Activated T-cell treated with anti-CD3 and anti-CD28 coated beads, Interleukin-2, amount 50 U/mL, for 1 hour (primary cell): Measurements from ENCODE around the gene GSE1.

ENCODE experiments used
- DNase-seq: peaks from one replicate; pipeline ENCODE4 v3.0.0-alpha.2; 2020

Gene GSE1

DNA sequence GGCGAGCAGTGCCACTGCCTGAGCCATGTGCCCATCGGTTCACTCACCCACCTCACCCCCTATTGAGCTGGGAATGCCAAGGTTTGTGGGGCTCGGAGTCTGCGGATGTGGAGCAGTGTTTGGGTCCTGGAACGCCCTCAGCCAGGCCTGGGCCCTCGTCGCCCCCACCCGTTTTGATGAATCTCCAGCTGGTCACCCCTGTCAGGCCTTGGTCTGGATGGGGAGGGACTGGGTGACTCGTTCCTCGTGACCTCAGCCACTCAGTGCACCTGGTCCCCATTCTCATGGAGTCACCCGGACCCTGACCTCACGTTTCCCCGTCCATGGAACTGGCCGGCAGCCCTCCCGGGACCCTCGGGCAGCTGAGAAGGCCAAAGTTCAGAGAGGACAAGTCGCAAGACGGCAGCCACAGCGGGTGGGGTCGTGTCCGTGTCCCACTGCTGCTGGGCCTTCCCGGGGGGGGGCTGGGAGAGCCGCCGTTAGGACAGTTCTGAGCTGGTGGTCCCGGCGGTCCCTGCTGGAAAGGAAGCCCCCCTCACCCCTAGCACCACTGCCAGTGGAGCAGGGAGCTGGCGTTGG is 23.2 kb downstream of the GSE1 start:
- DNase-seq, result no peak

GRCh38 chr16:85637061-85637807 is 24.1 kb downstream of the GSE1 start:
- no peak for DNase-seq

DNA sequence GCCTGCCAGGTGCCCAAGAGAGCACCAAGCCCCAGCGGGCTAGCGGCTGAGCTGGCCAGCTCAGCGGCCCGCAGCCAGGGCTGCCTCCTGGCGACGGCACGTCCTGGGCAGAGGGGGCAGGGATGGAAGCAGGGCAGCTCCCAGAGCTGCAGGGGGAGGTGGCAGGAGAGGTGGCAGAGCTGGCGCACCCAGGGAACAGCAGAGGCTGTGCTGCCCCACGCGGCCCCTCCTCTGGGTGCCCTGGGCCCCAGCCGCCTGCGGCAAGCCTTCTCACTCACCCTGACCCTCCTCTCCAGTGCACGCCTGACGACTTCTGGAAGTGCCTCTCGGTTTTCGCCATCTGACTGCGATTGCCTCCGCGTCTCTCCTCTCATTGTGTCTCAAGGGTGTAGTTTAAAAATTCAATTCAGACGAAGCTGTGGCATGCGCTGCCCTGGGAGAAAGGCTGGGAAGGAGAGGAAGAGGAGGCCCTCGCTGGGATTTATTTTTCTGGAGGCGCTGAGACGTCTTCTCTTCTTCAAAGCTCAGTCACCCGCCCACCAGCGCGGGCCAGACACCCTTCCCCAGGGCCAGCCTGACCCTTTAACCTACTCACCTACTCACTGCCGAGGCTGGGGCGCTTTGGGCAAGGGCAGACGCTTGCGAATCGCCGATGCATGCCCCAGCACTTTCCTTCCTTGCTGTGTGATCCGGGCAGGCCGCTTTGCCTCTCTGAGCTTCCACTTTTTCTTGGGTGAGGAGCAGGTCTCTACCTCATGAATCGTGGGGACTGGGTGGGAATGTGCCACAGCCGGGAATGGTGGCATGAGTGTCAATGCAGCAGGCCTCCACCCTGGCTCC is 24.9 kb downstream of the GSE1 start:
- no peak for DNase-seq

DNA sequence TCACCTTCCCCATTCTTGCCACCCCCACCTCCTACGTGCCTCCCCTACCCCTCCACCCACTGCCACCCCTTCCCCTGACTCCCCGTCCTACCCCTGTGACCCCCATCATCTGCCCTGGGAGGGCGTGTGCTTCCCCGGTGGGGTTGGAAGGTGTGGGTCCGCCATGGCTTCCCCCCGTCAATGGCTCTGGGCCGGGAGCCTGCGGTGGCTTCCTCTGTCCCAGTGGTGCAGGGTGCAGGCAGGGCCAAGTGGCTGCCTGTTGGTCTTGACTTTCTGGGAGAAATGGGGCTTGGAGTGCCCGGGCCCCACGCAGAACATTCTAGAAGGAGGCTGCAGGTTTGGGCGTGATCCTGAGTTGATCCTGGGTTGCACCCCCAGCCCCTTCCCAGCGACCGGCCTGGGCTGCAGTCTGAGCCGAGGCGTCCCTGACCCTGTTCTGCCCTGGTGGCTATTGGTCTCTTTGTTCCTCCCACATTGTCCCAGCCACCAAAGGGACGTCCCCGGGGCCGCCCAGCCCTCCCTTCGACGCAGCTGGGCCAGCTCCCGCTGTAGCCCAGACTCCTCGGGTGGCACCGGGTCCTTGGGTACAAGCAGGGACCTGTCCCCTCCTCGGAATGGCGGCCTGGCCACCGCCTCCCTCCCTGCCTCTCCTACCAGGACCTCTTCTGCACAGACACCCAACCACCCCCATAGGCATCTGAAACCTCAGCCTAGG is 25.7 kb downstream of the GSE1 start:
- no peak for DNase-seq

DNA sequence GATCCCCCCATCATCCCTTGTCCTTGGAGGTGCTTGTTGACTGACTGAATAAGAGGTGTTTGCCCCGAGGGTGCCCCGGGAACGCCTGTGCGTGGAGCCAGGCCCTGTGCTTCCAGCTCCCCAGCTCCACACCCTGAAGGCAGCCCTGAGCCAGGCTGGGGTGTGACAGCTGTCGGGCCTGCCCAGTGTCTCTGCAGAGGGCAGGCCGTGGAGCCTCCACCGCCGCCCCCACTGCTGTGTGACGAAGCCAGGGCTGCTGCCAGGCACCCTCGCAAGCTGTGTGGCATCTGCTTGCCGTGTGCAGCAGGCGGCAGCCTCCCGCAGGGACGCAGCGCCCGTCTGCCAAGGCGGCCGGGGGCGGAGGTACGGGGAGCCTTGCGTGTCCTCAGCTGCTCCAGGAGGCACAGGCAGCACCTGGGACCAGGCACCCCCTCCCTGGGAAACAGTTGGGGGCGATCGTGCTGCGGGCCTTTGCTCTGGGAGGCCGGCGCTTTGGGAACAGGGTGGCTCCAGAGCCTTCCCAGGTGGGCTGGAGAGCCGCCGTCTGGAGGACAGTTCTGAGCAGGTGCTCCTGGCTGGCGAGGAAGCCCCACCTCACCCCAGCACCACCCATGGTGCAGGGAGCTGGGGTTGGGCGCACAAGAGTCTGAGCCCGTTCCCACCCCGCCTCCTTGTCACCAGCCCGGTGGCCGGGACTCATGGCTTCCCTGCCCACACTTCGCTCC is 26.6 kb downstream of the GSE1 start:
- no peak for DNase-seq

DNA sequence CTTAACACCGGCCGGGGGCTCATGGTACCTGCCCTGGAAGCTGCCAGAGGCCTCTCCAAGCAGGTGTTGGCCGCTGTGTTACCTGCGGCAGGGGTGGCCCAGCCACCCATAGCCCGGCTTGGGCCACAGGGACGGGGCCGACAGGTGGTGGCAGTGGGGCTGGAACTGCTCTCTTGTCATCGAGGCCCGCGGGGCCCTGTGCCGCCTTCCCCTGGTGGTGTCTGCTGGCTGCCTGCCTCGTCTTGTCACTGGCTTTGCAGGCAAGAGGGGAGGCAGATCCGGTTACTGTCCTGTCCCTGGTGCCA is 27.1 kb downstream of the GSE1 start:
- DNase-seq, result no peak

DNA sequence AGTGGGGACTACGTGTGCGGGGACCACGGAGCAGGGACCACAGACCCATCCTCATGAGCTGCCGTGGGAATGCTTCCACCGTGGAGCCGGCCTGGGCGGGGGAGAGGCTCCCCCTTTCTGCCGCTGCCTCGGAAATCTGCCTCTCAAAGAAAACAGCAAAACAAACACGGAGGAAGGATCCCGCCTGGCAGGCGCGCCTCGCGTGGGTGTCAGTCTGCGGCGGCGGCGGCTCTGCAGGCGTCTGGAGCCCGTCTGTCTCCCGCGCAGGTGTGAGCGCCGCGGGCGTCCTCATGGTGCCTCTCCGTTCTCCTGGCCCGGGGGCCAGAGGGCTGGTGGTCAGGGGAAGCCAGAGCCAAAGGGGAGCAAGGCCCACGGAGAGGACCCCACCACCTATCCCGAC is 27.5 kb downstream of the GSE1 start:
- no peak for DNase-seq

DNA sequence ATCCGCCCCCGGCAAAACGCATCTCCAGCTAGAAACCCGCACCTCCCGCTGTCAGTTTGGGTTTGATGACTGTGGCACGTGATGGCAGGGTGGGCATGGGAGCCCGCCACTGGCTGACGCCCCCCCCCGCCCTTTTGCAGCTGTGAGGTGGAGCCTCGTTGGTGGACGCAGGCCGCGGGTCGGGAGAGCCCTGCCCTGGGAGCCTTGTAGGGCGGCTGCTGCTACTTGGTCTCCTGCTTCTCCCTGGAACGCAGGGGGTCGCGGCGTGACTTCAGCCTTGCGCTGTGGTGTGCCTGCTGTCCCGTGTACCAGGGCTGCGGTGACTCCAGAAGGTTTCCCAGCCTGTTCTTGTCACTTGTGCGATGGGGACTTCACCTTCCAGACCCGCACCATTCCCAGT is 28.2 kb downstream of the GSE1 start:
- DNase-seq, result no peak

DNA sequence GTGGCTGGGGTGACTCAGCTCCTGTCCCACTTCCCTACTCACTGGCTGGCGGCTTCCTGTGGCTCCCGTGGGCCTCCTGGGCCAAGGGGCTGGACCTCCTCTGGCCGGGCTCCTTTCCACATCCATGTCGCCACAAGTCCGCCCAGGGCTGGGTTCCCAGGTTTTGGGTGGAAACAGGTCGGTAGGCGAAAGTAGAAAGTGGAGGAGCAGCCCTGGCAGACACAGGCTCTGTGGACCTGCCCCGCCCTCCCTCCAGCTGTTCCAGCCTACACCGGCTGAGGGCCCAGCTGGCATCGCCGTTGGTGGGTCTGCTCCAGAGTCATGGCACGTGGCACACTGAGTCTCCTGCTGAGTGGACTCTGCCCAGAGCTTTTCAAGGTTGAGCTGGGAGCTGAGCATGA is 28.7 kb downstream of the GSE1 start:
- no peak for DNase-seq

DNA sequence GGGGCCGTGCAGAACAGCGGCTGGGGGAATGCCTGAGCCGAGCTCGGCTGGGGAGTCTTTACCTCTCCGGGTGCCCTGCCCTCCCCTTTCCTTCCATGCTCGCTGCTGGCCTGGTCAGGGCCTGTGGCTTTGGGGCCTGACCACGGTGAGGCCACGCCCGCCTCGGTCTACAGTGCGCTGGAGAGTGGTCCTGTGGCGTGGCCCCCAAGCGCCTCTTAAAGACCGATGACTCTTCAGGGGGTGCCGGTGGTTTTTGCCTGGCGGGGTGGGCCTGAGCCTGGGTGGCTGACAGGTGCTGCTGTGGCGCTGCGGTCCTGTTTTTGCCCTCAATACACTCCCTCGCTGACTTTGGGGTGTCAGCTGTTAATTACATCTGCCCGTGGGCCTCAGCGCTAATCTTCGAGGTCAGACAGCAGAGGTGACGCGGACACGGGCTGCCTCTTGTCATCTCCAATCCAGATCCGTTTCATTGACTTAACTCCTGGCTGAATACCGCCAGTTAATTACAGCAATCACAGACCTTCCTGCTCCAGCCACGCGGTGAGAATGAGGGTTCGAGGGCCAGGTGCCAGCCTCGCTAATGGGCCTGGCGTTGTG is 29.7 kb downstream of the GSE1 start:
- DNase-seq, result no peak

- DNase-seq, result no peak
Measured at GRCh38 chr16:85643631-85644030, 30.5 kb downstream of the GSE1 start.

DNA sequence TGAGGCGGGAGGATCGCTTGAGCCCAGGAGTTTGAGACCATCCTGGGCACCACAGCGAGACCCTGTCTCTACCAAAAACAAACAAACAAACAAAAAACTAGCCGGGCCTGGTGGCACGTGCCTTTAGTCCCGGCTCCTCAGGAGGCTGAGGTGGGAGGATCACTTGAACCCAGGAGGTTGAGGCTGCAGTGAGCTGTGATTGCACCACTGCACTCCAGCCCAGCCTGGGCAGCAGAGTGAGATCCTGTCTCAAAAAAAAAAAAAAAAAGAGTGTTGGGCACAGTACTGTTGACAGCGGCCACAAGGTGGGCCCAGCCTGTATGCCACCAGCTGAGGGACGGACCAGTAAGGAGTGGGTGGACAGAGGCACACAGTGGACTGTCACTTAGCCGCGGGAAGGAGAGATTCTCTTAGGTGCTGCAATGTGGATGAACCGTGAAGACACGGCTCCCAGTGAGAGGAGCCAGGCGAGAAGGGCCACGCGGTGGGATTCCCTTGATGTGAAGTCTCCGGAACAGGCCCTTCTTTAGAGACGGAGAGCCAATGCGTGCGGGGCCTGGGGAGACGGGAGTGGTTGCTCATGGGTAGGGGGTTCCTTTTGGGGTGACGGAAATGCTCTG is 31.1 kb downstream of the GSE1 start:
- DNase-seq, result no peak

- no peak for DNase-seq
Measured at GRCh38 chr16:85645021-85645589, 32.0 kb downstream of the GSE1 start.

DNA sequence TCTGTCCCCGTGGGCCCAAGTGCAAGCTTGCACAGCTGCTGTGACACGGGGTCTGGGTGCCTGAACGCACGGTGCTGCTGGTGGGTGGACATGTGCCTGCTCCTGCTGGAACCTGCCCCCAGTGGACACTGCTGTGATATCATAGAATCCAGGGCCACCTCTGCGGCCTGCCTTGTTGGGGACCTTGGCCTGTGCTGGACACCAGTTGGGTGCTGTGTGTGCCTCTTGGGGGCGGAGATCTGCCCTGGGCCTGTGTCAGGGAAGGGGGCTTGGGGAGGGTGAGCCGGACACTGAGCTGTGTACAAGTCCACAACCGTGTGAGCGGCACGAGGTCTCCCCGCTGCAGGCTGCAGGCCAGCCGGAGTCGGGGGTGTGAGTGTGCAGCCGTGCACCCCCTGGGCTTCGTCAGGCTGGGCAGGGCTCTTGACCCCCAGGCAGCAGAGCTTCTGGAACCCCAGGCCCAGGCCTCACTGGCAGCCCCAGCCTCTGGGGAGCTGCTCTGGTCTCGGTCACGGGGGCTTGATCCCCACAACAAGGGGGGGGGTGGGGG is 33.3 kb downstream of the GSE1 start:
- no peak for DNase-seq

DNA sequence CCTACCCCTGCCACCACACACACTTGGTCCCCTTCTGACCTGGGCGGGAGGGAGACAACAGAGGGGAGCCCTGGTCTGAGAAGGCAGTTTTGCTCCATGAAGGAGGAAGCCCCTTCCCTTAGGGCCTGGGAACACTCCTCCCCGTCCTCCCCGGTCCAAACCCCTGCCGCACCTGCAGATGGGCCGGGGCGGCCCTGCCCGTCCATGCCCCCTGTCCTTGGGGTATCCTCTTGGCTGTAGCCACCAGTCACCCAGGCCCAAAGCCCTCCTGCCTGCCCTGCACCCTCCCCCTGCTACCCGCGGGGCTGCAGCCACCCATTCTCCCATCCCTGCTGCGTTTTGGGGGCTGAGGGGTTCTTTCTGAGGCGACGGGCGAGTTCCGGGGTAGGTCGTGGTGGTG is 33.9 kb downstream of the GSE1 start:
- no peak for DNase-seq

DNA sequence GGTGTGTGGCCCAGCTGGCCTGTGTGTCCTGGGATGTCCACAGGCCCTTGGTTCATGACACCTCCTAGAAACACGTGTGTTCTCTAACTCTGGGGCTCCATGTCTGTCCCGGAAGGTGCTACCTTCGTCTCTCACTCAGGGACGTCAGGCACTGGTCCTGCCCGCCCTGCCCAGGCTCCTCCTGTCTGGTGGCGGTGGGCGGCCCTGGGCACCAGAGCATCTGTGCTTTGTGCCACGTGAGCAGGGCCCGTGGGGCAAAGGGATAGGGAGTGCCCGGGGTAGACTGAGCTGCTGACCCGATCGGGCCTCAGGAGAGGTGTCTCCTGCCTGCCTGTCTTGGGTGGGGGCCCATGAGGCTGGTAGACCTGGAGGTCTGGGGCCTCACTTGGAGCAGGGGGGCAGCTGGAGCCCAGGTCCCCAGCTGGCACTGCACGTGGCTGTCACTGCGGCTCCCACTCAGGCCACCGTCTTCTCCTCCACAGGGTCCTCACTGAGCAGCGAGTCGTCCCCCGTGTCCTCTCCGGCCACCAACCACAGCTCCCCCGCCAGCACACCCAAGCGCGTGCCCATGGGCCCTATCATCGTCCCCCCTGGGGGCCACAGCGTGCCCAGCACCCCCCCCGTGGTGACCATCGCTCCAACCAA is 35.1 kb downstream of the GSE1 start:
- no peak for DNase-seq

DNA sequence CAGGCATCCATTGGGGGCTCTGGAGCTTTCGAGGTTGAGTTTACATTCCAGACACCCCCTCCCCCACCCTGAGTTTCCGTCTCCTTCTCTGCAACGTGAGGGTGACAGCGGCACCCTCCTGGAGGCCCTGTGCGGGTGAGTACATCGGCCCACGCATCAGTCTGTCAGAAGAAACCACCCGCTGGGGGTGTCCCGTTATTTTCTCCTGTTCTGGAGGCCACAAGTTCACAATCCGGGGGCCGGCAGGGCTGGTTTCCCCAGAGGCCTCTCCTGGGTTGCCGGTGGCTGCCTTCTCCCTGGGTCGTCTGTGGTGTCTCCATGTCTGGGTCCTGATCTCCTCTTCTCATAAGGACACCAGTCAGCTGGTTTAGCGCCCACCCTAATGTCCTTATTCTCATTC is 35.7 kb downstream of the GSE1 start:
- no peak for DNase-seq

- no peak for DNase-seq
Measured at GRCh38 chr16:85649411-85650134, 36.5 kb downstream of the GSE1 start.

GRCh38 chr16:85650135-85650843 is 37.2 kb downstream of the GSE1 start:
- DNase-seq, result no peak
